ENCODE measurements around the gene GARIN6. TPM values are rescaled to one million over a fixed set of nuclear protein-coding genes. Genes with fewer than 3 reads are reported as not detected.

GARIN6 gene
- total and polyA plus RNA-seq, 2 experiments from 2014 or later, result not detected

- H3K36me3 ChIP-seq, result no peaks in the 10 kb centered on the region
- no peaks in the 10 kb centered on the region for H3K27me3 ChIP-seq
- no peak overlapping the region for H3K27ac ChIP-seq
- no peak overlapping the region for H3K4me3 ChIP-seq
- H3K9me3 ChIP-seq (ENCODE audit: low read depth), result no peaks in the 10 kb centered on the region
- no peak for TF ChIP-seq CTCF (IDR thresholded peaks at IDR 0.05; ENCODE audit: low read depth, low read length)
- DNase-seq (ENCODE audit: low read depth in 1 of 2, low spot score in 1 of 2), result no peak
- H3K4me1 ChIP-seq (ENCODE audit: low read depth), result no peaks in the 10 kb centered on the region
Observed at GRCh38 chr12:99680276-99680675, 32.7 kb downstream of the GARIN6 start.

- H3K4me1 ChIP-seq (ENCODE audit: low read depth), result no peaks in the 10 kb centered on the region
- no peak for DNase-seq (ENCODE audit: low read depth in 1 of 2, low spot score in 1 of 2)
- no peaks in the 10 kb centered on the region for H3K27me3 ChIP-seq
- no peaks in the 10 kb centered on the region for H3K36me3 ChIP-seq
- no peak for TF ChIP-seq CTCF (IDR thresholded peaks at IDR 0.05; ENCODE audit: low read depth, low read length)
- no peak overlapping the region for H3K27ac ChIP-seq
- H3K4me3 ChIP-seq, result no peak overlapping the region
- H3K9me3 ChIP-seq (ENCODE audit: low read depth), result no peaks in the 10 kb centered on the region
Observed at GRCh38 chr12:99686142-99686541, 38.6 kb downstream of the GARIN6 start.

- TF ChIP-seq CTCF (IDR thresholded peaks at IDR 0.05; ENCODE audit: low read depth, low read length), result no peak
- no peaks in the 10 kb centered on the region for H3K27me3 ChIP-seq
Observed at GRCh38 chr12:99695050-99695449, 47.5 kb downstream of the GARIN6 start.

More at GRCh38 chr12:99695050-99695449, 47.5 kb downstream of the GARIN6 start:
- Histone ChIP-seq H3K27ac (no peak overlapping the region), H3K36me3 (no peaks in the 10 kb centered on the region), H3K4me1 (ENCODE audit: low read depth) (no peaks in the 10 kb centered on the region), H3K4me3 (no peak overlapping the region), H3K9me3 (ENCODE audit: low read depth) (no peaks in the 10 kb centered on the region)
- no peak for DNase-seq (ENCODE audit: low read depth in 1 of 2, low spot score in 1 of 2)

Measured in cardiac muscle cell (in vitro differentiated cells and primary cell).